Left ventricle myocardium inferior (tissue), 1 donor: ENCODE measurements around the gene CCDC3. TPM values are rescaled to one million over a fixed set of nuclear protein-coding genes. Genes with fewer than 3 reads are reported as not detected.
A peak's percentile ranks its signal among the peaks of the same experiment; 100 is the strongest.

Source experiments
- DNase-seq: peaks from one replicate; pipeline ENCODE4 v3.0.0-alpha.2; 2020
- H3K27ac ChIP-seq: fragments of 200-600 bp; replicated peaks from 2 replicates; pipeline ENCODE4 v1.8.0; 2021
- H3K27me3 ChIP-seq: fragments of 200-600 bp; 2 replicates; pipeline ENCODE4 v1.8.0; 2021; ENCODE audit warnings: low read depth
- H3K36me3 ChIP-seq: fragments of 200-600 bp; 2 replicates; pipeline ENCODE4 v1.8.0; 2021
- H3K4me1 ChIP-seq: fragments of 200-600 bp; 2 replicates; pipeline ENCODE4 v1.8.0; 2021
- H3K4me3 ChIP-seq: fragments of 200-600 bp; 2 replicates; pipeline ENCODE4 v1.8.0; 2021; ENCODE audit warnings: mild to moderate bottlenecking, moderate library complexity
- H3K9me3 ChIP-seq: fragments of 200-600 bp; replicated peaks from 2 replicates; pipeline ENCODE4 v1.8.0; 2021
- intact Hi-C: fragments of 100-400 bp; cut with micrococcal nuclease; formaldehyde crosslinking; loops from one replicate; pipeline ENCODE4 v1.11.0; 2022
- total RNA-seq: library from RNA; stranded (reverse); fragmentation: NEBNext Ultra II Directional; extraction: Animal tissue kit (Norgen Biotek cat#: 25700); gene quantifications from one replicate; pipeline ENCODE4 v1.2.1, GENCODE V29; 2021
- TF ChIP-seq, protein P1 (sequence below): fragments of 200-600 bp; IDR thresholded peaks from 2 replicates; pipeline ENCODE4 v1.8.0; 2021; ENCODE audit warnings: antibody characterized with exemption, mild to moderate bottlenecking, borderline replicate concordance
- donor health status: DM: no; HTN: yes; CAD: no; lungs with severe emphysema.

Gene CCDC3
- total RNA-seq, 1 donor from 2014 or later, result 5.8 TPM

DNA sequence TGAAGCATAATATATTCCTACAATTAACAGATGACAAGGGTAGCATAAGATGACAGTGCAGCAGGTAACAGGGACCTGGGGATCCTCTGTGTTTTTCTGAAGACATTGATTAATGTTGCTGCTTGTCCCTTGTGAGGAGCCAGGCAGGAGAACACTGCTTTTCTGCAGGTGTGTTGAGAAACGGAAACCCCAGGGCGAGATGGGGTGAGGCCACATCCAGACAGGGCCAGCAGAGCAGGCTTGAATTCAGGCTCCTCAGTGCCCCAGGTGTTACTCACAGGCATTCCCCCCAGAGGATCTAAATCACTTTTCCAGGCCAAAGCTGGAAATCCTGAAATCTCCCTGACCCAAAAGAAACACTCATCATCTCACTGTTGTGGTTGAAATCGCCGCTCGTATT is 105.3 kb downstream of the CCDC3 start:
- H3K36me3 ChIP-seq, result no peaks in the 10 kb centered on the region
- H3K4me3 ChIP-seq, result no peak overlapping the region
- no peak for DNase-seq
- no peaks in the 10 kb centered on the region for H3K4me1 ChIP-seq
- H3K9me3 ChIP-seq, result peaks cover 32% of the 10 kb centered on the region
- TF ChIP-seq, protein P1, sequence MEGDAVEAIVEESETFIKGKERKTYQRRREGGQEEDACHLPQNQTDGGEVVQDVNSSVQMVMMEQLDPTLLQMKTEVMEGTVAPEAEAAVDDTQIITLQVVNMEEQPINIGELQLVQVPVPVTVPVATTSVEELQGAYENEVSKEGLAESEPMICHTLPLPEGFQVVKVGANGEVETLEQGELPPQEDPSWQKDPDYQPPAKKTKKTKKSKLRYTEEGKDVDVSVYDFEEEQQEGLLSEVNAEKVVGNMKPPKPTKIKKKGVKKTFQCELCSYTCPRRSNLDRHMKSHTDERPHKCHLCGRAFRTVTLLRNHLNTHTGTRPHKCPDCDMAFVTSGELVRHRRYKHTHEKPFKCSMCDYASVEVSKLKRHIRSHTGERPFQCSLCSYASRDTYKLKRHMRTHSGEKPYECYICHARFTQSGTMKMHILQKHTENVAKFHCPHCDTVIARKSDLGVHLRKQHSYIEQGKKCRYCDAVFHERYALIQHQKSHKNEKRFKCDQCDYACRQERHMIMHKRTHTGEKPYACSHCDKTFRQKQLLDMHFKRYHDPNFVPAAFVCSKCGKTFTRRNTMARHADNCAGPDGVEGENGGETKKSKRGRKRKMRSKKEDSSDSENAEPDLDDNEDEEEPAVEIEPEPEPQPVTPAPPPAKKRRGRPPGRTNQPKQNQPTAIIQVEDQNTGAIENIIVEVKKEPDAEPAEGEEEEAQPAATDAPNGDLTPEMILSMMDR, result no peak
- H3K27ac ChIP-seq, result no peak overlapping the region
- intact Hi-C loops, result loop anchor here (10.0 kb wide), 1 partner anchor 111 kb away; no protein-coding TSS in a partner anchor
- H3K27me3 ChIP-seq, result no peaks in the 10 kb centered on the region

DNA sequence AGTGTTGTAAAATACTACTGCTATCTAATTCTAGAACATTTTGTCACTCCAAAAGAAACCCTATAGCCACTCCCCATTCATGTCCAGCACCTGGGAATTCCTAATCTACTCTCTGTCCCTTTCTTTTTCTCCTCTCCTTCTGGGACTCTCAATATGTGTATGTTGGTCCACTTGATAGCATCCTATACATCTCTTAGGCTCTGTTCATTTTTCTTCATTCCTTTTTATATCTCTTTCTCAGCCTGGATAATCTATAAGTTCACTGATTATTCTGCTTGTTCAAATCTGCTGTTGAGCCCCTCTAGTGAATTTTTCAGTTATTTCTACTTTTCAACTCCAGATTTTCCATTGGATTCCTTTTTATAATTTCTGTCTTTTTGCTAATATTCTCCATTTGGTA is 108.6 kb downstream of the CCDC3 start:
- intact Hi-C loops, result loop anchor here (10.0 kb wide), 1 partner anchor 108 kb away; no protein-coding TSS in a partner anchor
- no peak overlapping the region for H3K27ac ChIP-seq
- H3K4me3 ChIP-seq, result no peak overlapping the region
- peaks cover 45% of the 10 kb centered on the region for H3K9me3 ChIP-seq
- H3K27me3 ChIP-seq, result peaks cover 5% of the 10 kb centered on the region
- TF ChIP-seq, protein P1, result no peak
- DNase-seq, result no peak
- H3K4me1 ChIP-seq, result no peaks in the 10 kb centered on the region
- H3K36me3 ChIP-seq, result no peaks in the 10 kb centered on the region

DNA sequence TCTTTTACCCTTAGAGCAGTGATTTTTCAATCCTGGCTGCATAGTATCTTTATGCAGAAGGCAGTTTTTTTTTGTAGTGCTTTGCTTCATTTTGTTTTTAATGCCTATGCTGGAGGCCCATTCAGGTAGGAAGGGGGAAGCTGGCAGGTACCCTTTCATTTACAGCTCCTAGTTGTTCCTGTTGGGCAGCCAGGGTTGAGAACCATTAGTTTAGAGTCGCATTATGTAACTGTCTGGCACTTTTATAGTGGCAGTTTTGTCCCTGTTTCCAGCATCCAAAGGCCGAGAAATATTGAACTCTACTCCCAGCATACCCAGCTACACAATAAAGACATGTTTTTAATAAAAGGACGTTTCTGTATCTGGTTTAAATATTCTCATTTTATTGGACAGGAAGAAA is 110.6 kb downstream of the CCDC3 start:
- Histone ChIP-seq H3K4me1 (no peaks in the 10 kb centered on the region), H3K27me3 (peaks cover 5% of the 10 kb centered on the region), H3K36me3 (no peaks in the 10 kb centered on the region), H3K9me3 (peaks cover 45% of the 10 kb centered on the region), H3K27ac (no peak overlapping the region), H3K4me3 (no peak overlapping the region)
- TF ChIP-seq, protein P1, result no peak
- intact Hi-C loops, result loop anchor here (10.0 kb wide), 1 partner anchor 106 kb away; no protein-coding TSS in a partner anchor
- DNase-seq, result no peak

DNA sequence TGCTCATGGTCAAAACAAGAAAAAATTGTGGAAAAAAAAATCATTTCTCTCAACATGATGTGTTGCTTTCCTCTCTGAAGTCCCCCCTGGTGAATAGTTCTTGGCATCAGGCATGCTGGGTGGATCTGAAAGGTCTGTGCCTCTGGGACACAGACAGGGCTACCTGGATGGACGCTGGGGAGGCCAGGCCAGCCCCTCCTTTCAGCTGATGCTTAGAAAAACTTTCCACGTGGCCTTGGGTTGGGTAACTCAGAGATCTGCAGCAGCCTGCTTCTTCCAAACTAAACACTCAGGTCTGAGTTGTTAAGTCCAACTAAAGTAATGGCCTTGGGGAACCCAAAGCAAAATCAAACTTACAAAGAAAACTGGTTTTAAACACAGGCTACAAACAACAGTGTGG is 113.0 kb downstream of the CCDC3 start:
- Histone ChIP-seq H3K9me3 (peaks cover 35% of the 10 kb centered on the region), H3K36me3 (no peaks in the 10 kb centered on the region), H3K27me3 (peaks cover 18% of the 10 kb centered on the region), H3K4me3 (no peak overlapping the region), H3K4me1 (no peaks in the 10 kb centered on the region), H3K27ac (no peak overlapping the region)
- intact Hi-C loops, result no loop called here
- TF ChIP-seq, protein P1, result no peak
- no peak for DNase-seq

DNA sequence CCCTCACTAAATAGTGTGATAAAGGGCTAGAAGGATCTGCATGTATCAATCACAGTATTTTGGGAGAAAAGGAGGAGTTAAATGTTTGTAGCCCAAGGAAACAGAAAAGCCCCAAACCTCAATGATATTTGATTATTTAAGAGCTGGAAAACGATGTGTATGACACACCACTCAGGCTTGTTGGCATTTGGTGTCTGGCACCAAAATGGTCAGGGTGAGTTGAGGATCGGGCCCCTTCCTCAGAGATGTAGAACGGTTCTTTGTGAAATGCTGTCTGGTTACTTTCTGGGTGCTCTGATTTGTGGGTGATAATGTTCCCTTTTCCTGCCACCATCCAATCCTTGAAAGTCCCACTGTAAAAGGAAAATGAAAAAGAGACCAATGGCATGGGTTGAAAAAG is 113.7 kb downstream of the CCDC3 start:
- H3K4me1 ChIP-seq, result no peaks in the 10 kb centered on the region

More for the DNA sequence above, 113.7 kb downstream of the CCDC3 start:
- intact Hi-C loops, result no loop called here
- Histone ChIP-seq H3K27ac (peak overlapping the region; percentile 40), H3K4me3 (no peak overlapping the region), H3K27me3 (peaks cover 18% of the 10 kb centered on the region), H3K36me3 (no peaks in the 10 kb centered on the region), H3K9me3 (peaks cover 28% of the 10 kb centered on the region)
- DNase-seq, result no peak
- TF ChIP-seq, protein P1, result no peak
